Measurements from ENCODE around the gene ADAMTS17. TPM values are rescaled to one million over a fixed set of nuclear protein-coding genes. Genes with fewer than 3 reads are reported as not detected.

ADAMTS17 gene
- total RNA-seq, 1 experiment from 2014 or later, result 3.2 TPM

GRCh38 chr15:100230784-100231183, 111.0 kb downstream of the ADAMTS17 start:
- H4K20me1 ChIP-seq (ENCODE audit: insufficient read depth), result no peaks in the 10 kb centered on the region
- H3K4me1 ChIP-seq (replicated peaks; ENCODE audit: insufficient read depth), result no peaks in the 10 kb centered on the region
- H3F3A ChIP-seq (ENCODE audit: insufficient read depth, low read depth), result no peaks in the 10 kb centered on the region
- no peaks in the 10 kb centered on the region for H3K79me2 ChIP-seq (ENCODE audit: low read depth)
- no peak overlapping the region for H2AFZ ChIP-seq
- POLR2A ChIA-PET (ENCODE audit: unreplicated experiment), result no interaction called here
- no peak overlapping the region for H3K4me3 ChIP-seq
- H3K27ac ChIP-seq, result no peak overlapping the region
- no peak for TF ChIP-seq EZH2 (IDR thresholded peaks at IDR 0.05; ENCODE audit: low read depth)
- no peak for TF ChIP-seq CTCF (conservative IDR thresholded peaks at IDR 0.05)
- intact Hi-C loops (cut with micrococcal nuclease; ENCODE audit: unreplicated experiment), result no loop called here
- H3K27me3 ChIP-seq (ENCODE audit: insufficient read depth, low read depth), result no peaks in the 10 kb centered on the region
- no peaks in the 10 kb centered on the region for H3K36me3 ChIP-seq (ENCODE audit: low read depth)
- no peaks in the 10 kb centered on the region for H3K9me2 ChIP-seq (ENCODE audit: insufficient read depth)
- no peak for DNase-seq
- no peak overlapping the region for H3K4me2 ChIP-seq
- BruUV-seq (replicated peaks), result no TSS peak
- no peaks in the 10 kb centered on the region for H3K9me3 ChIP-seq (ENCODE audit: insufficient read depth, low read depth)
- CTCF ChIA-PET, result no interaction called here

DNA sequence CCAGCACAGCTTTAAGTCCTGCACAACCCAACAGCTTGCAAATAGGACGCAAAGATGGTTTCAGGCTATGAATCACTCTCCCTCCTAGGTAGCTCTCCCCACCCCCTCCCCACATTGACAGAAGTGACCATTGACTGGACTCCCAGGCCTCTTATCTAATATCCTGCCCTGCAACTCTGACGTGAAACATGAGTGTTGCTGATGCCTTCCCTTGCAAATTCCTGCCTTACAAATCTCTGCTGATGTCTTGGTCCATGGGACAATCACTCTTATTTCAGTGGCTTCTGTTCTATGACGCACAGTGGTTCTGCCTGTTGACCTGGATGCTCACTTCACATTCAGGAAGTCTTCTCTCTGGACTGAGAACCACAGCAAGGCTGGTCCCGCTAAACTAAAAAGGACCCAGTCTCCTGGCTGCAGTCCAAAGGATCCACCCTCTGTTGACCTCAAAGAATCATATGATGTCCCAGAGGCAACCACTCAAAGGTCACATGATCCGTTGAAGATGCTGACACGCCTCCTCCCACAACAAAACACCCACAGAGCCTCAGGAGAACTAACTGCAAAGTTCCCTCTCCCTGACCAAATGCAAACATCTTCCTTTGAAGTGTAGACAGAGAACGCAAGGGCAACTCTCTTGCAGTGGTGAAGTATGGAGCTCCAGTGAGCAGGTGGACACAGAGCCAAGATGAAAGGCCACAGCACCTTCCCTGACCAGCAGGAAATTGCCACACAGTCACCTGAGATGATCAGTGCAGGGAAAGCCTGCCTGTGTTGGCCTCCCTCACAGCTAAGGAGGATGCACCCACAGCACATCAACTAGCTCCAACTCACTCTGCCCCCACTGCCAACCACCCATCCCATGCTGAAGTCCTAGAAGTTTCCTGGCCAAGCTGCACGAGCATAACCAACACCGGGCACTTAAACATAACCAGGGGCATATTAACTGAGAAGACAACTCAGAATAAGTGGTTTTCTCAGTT, 112.3 kb downstream of the ADAMTS17 start:
- POLR2A ChIA-PET (ENCODE audit: unreplicated experiment), result no interaction called here
- BruUV-seq (replicated peaks), result no TSS peak
- CTCF ChIA-PET, result interaction anchor here (0.6 kb wide), 1 partner anchor 268 kb away, joined by 6 read pairs; no protein-coding TSS in a partner anchor

DNA sequence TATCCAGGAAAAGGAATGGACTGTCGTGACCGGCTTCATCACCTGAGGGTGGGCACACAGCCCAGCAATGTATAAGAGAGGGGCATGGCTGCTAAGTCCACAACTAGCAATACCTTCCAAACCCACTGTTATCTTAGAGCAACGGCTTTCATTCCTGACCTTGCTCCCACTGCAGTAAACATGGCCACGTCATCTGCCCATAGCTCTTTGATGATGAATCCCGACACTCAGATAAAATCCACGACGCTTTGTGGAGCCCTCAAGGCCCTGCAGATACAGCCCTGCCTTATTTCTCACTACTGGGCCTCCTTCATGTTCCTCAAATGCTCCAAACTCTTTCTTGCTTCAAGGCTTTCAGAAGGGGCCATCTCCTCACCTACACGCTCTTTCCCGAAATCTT, 114.0 kb downstream of the ADAMTS17 start:
- DNase-seq, result no peak
- Histone ChIP-seq H4K20me1 (ENCODE audit: insufficient read depth) (no peaks in the 10 kb centered on the region), H3K4me2 (no peak overlapping the region), H3K4me1 (replicated peaks; ENCODE audit: insufficient read depth) (no peaks in the 10 kb centered on the region), H3K4me3 (no peak overlapping the region), H3K27ac (no peak overlapping the region), H3K27me3 (ENCODE audit: insufficient read depth, low read depth) (no peaks in the 10 kb centered on the region), H3K36me3 (ENCODE audit: low read depth) (no peaks in the 10 kb centered on the region), H3F3A (ENCODE audit: insufficient read depth, low read depth) (no peaks in the 10 kb centered on the region), H2AFZ (no peak overlapping the region), H3K79me2 (ENCODE audit: low read depth) (no peaks in the 10 kb centered on the region), H3K9me3 (ENCODE audit: insufficient read depth, low read depth) (no peaks in the 10 kb centered on the region), H3K9me2 (ENCODE audit: insufficient read depth) (no peaks in the 10 kb centered on the region)
- no TSS peak for BruUV-seq (replicated peaks)
- ChIA-PET POLR2A (ENCODE audit: unreplicated experiment) (no interaction called here), CTCF (no interaction called here)
- TF ChIP-seq CTCF (conservative IDR thresholded peaks at IDR 0.05), result no peak
- TF ChIP-seq EZH2 (IDR thresholded peaks at IDR 0.05; ENCODE audit: low read depth), result no peak
- intact Hi-C loops (cut with micrococcal nuclease; ENCODE audit: unreplicated experiment), result no loop called here

More for the DNA sequence above, 112.3 kb downstream of the ADAMTS17 start:
- intact Hi-C loops (cut with micrococcal nuclease; ENCODE audit: unreplicated experiment), result no loop called here
- H4K20me1 ChIP-seq (ENCODE audit: insufficient read depth), result no peaks in the 10 kb centered on the region
- H3F3A ChIP-seq (ENCODE audit: insufficient read depth, low read depth), result no peaks in the 10 kb centered on the region
- no peak overlapping the region for H3K27ac ChIP-seq
- no peaks in the 10 kb centered on the region for H3K36me3 ChIP-seq (ENCODE audit: low read depth)
- H3K4me1 ChIP-seq (replicated peaks; ENCODE audit: insufficient read depth), result no peaks in the 10 kb centered on the region
- no peak overlapping the region for H2AFZ ChIP-seq
- TF ChIP-seq EZH2 (IDR thresholded peaks at IDR 0.05; ENCODE audit: low read depth), result no peak
- TF ChIP-seq CTCF (conservative IDR thresholded peaks at IDR 0.05), result no peak
- no peaks in the 10 kb centered on the region for H3K9me2 ChIP-seq (ENCODE audit: insufficient read depth)
- no peaks in the 10 kb centered on the region for H3K27me3 ChIP-seq (ENCODE audit: insufficient read depth, low read depth)
- H3K79me2 ChIP-seq (ENCODE audit: low read depth), result no peaks in the 10 kb centered on the region
- H3K4me2 ChIP-seq, result no peak overlapping the region
- H3K9me3 ChIP-seq (ENCODE audit: insufficient read depth, low read depth), result no peaks in the 10 kb centered on the region
- no peak overlapping the region for H3K4me3 ChIP-seq
- no peak for DNase-seq
